NCI-H1417 (cell line): ENCODE data around the gene LINGO1.

Experiments used
- DNase-seq, 3 experiments: peaks; one replicate each; lab custom pipeline; 2025; lab: John Stamatoyannopoulos, UW

LINGO1 gene

DNA sequence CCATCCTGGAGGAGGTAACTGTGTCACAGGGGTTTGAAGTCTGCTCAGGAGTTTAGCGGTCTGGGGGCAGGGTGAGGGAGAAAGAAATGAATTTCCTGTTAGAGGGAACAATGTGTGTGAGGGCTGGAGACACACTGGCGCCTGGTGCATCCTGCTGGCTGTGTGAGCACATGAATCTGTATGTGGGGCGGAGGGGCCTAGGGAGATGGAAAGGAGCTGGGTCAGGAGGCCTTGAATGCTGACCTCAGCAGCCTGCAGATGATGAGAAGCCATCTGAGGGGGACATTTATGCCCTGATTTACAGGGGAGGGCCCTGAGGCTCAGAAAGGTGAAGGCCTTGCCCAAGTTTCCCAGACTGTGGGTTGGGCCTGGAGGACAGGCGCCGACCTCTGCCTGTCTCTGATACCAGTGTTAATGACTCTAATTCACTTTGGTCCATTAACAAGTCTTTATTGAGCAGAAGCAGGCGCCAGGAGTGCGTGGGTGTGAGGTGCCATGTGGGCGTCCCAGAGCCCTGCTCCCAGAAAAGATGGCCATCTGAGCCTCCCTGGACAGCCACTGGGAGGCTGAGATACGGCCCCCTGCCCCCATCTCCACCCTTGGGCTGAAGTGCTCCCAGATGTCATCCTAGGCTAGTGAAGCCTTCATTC, 34.8 kb downstream of the LINGO1 start:
- DNase-seq, result no peak

DNA sequence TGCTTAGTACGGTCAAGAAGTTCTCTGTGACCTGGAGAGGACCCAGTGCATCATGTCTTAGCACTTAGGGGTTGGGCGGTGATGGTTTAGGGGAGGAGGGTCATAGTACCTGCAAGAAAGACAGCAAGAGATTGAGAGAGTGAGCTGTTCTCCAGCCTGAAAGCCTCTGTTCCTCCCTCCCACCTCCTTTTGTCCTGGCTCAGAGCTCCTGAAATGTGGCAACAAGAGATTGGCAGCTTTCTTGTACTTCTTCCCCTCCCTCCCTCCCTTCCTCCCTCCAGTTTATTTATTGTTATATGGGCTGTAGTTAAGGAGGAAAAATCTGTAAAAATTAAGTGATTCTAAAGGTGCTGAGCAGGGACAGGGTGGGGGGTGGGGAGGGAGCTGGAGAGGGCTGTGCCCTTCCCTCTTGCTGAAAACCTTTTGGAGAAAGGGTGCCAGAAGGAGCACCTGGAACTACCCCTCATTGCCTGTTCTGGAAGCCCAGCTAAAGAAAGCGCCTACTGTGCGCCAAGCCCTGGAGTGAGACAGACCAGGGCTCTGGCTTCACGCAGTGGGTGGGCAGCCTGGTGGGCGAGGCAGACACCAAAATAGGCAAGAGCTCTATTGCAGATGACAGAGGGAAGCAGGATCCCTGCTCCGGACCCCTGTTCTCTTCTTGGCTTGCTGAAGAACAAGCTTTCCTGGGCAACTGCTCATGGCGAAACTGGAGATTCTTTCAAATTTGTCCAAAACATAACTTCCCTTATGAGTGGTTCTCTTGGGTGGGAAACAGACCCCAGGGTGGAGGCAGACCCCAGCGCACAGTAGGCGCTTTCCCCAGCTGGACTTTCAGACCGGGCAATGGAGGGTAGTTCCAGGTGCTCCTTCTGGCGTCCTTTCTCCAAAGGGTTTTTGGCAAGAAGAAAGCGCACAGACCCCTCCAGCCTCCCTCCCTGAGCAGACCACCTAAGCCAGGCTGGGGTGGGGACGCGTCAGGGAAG, 35.6 kb downstream of the LINGO1 start:
- no peak for DNase-seq

DNA sequence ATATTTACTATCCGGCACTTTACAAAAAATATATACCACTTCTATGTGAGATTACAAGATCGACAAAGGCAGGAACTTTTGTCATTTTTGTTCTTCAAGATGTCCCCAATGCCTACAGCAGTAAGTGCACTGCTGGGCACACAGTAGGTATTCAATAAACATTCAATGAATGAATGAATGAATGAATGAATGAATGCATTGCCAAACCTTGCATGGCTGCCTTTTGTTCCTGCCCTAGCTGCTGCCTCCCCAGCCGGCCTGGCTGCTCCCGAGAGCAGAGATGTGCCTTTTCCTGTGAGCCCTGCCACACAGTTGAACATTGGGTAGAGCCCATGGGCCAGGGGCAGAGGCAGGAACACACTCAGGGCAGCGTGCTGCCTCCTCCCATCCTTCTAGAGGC, 37.5 kb downstream of the LINGO1 start:
- DNase-seq, result no peak

- DNase-seq, result no peak
Measured at GRCh38 chr15:77592758-77593157, 40.0 kb downstream of the LINGO1 start.

DNA sequence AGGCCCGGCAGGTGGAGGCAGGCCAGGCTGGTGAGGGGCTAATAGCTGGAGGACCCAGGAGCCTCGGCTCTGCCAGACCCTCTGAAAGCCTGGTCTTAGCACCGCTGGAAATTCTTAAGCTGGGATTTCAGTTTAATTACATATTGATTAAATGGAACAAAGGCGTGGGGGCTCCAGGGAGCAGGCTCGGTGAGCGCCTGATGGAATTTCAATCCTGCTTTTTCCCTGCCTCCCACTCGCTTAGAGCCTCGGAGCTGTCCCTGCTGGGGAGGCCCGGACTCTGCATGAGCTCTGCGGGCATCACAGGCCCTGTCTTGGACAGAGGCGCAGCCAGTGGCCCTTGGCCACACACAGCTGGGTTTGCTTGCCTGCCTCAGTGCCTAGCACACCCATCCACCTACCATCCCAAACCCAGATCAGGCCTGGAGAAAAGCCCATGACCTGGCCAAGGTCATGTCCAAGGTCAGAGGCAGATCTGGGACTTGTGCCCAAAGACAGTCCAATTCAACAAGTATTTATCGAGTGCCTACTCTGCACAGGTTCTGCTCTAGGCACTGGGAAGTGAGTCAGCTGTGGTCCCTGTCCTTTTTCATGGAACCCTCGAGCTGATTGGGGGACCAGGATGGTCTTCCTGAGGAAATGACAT, 40.6 kb downstream of the LINGO1 start:
- no peak for DNase-seq

DNA sequence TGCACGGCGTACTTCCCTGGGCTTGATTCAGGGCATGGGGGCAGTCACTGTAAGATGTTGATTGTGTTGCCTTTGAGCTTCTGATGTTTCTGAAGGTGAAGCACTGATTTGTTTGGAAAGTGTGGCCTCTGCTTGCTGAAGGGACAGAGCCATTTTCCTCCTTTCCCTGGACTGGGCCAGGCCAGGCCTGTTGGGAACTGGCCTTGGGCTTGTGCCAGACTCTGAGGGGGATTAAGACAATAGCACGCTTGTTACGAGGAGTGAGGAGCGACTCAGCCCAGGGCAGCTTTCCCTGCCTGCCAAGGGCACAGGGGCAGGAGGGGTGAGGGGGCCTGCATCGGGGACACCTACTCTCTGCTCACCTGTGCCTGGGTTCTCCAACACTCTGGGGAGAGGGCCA, 42.9 kb downstream of the LINGO1 start:
- no peak for DNase-seq

DNA sequence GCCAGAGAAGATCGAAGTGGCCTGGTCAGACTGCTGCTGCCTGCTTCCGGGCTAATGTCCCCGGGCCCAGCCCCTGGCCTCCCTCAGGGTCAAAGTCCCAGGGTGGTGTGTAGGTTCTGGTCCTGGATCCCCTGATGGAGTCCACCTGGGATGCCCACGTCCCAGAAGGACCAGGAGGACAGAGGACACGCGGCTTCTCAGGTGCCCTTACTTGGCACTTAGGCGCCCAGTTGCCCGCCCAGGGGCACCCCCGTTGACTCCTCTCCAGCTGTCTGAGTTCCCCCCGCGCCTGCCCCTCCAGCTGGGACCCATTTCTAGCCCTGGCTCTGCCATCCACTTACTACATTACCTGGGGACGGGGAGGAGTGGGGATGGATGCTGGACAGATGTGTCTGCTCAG, 44.6 kb downstream of the LINGO1 start:
- no peak for DNase-seq

- DNase-seq, result no peak
Measured at GRCh38 chr15:77584691-77585090, 48.0 kb downstream of the LINGO1 start.

- DNase-seq, result peak in 1 of 3 experiments; percentile 40
Measured at GRCh38 chr15:77584201-77584600, 48.5 kb downstream of the LINGO1 start.

DNA sequence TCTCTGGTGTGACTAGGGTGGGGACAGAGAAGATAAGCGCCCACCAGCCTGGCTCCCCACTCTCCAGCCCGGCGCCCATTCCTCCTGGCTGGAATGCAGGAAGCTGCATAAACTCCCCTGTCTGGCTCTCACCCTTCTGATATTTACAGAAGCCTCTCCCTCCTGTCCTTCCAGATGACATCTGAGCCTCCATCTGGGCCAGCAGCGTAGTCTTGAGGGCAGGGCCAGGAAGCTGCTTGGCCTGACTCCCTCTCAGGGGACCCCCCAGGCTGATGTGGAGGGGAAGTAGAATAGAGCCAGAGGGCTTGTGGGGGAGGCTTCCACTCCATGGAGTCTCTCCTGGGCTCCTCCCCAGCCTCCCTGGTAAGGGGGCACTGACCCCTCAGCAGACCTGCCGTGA, 49.9 kb downstream of the LINGO1 start:
- DNase-seq, result no peak

DNA sequence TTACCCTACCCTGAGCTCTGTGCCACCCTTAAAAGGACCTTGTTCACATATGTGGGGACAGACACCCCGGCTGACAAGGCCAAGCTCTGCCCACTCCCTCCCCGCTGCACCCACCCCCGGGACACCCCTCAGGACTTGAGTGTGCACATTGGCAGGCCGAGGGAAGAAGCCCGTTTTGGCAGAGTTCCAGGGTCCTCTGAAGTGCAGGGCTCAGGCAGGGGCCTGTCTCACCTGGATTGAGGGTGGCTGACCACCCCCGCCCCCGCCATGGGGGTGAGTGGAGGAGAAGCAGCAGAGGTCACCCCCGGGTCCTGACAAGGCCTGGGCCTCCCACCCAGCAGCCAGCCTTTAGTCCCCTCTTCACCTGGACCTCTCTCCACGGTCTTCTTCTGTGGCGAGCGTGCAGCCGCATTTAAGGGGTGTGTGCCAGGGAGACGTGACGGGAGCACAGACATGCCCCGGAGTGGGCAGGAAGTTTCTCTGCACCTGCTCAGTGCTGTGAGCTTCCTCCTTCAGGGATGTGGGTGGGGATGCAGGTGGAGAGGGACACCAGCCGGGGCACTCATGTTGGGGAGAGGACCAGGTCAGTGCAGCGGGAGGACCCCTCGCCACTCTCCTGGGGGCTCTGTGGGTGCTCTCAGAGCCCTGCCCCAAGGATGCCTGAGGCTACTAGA, 50.7 kb downstream of the LINGO1 start:
- peak in 1 of 3 experiments; percentile 47 for DNase-seq

- DNase-seq, result peak in 1 of 3 experiments; percentile 27
Measured at GRCh38 chr15:77580996-77581682, 51.6 kb downstream of the LINGO1 start.

DNA sequence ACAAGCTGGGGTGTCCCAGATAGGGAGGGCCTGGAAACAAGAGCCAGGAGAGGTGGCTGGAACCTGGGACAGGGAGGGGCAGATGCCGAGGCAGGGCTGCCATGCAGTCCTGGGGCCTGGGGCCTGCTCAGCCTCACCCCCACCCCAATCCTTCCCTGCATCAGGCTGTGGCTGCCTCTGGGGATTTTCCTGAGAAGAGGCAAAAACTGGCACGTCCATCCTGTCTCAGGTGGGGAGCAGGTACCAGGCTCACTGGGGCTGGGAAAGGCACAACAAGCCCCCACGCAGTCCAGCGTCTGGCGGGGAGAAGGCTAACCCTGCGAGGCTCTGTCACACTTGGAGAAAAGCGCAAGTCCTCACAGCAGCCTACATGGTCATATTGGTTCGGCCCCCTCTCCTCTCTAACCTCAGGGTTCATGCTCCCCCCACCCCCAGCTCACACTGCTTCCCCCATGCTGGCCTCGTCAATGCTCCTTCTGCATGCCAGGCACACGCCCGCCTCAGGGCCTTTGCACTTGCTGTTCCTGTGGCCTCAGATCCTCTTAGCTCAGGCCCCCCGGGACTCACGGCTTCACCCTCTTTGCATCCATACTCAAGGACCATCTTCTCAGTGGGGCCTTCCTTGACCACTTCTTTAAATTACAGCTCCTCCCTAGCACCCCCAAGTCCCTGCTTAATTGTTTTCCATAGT, 53.1 kb downstream of the LINGO1 start:
- DNase-seq, result no peak

- DNase-seq, result peak; percentile 1 to 84 (median 63)
Measured at GRCh38 chr15:77578641-77579372, 53.9 kb downstream of the LINGO1 start.

DNA sequence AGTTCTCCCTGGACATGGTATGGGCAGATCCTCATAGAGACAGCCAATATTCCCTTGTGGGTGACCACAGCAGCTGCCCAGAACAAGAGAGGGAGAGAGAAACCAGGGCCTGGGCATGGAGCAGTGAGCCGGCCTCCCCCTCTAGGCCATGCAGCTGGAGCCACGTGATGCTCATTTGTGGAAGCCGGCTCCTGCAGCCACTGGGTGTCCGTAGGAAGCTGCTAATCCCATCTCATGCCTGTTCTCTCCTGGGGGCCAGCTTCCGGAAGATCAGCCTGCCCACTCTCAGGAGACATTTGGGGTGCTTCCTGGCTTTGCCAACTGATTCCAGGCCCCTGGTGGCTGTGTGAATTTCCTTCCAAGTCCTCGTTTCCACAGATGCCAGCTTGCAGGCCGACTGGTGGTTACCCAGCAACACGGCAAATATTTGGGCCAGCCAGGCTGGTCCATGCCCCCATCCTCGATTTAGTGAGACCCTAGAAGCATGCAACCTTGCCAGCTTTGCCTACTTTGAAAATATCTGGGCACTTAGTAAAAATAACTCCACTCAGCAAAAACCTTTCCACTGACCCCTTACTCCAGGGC, 55.3 kb downstream of the LINGO1 start:
- DNase-seq, result no peak

DNA sequence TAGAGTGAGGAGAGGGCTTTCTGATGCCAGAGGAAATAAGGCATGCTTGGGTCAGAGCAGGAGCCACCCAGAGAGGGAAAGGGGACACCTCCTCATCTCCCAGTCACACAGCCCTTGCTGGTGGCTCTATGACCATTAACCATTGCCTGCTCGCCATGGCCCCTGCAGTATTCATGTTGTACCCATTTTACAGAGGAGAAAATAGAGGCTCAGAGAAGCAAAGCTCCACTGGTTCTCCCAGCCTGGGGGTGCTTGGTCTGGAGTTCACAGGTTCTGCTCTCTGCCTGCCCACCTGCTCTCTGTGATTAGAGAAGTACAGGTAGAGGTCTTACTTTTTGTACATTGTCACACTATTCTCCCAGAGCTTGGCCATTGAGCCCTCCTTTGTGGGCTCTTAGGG, 56.2 kb downstream of the LINGO1 start:
- DNase-seq, result no peak

- peak in 2 of 3 experiments; percentile 58 to 83 for DNase-seq
Measured at GRCh38 chr15:77575203-77575934, 57.3 kb downstream of the LINGO1 start.

GRCh38 chr15:77574521-77575202, 58.0 kb downstream of the LINGO1 start:
- no peak for DNase-seq

- no peak for DNase-seq
Measured at GRCh38 chr15:77573802-77574201, 58.9 kb downstream of the LINGO1 start.
